H1 (cell line): ENCODE data around the gene LRRC23. TPM values are rescaled to one million over a fixed set of nuclear protein-coding genes. Genes with fewer than 3 reads are reported as not detected.

Experiments
- SAP30 ChIP-seq: fragments of 300-600 bp; sonication (generic); IDR thresholded peaks from 2 replicates; pipeline ENCODE4 v1.7.1; 2012; ENCODE audit warnings: low read length, moderate library complexity, mild to moderate bottlenecking, inconsistent platforms; ENCODE audit not compliant: insufficient read depth, insufficient replicate concordance
- polyA plus RNA-seq, 7 experiments: library from polyadenylated mRNA; depleted of rRNA in 3 of 7; stranded (reverse) in 5 of 7; unstranded in 2 of 7; fragments of >200 nt in 5 of 7; fragments of 200-250 nt in 2 of 7; gene quantifications; 1 replicate in 5 of 7; 2 replicates in 1 of 7; 4 replicates in 1 of 7; pipeline versions ENCODE4 v1.2.1 to v1.2.3, GENCODE V29; 2011 to 2013; ENCODE audit warnings: missing spikeins in 2 of 7, mixed read lengths in 2 of 7
- total RNA-seq: library from RNA; stranded (reverse); fragmentation: NEBNext Ultra II Directional; extraction: Animal tissue kit (Norgen Biotek cat#: 25700); gene quantifications from 2 replicates; pipeline ENCODE4 v1.2.1, GENCODE V29; 2021
- TF ChIP-seq, protein P1 (sequence below): fragments of 300-600 bp; sonication (generic); IDR thresholded peaks from 2 replicates; pipeline ENCODE4 v1.7.1; 2012; ENCODE audit warnings: low read length, moderate library complexity, mild to moderate bottlenecking, inconsistent platforms; ENCODE audit not compliant: insufficient replicate concordance

The LRRC23 gene
- total and polyA plus RNA-seq, 2 of the 8 experiments (the other 6 are each of a cell fraction or from before 2014, with no cell fraction given), result 2.5 to 3.6 TPM

DNA sequence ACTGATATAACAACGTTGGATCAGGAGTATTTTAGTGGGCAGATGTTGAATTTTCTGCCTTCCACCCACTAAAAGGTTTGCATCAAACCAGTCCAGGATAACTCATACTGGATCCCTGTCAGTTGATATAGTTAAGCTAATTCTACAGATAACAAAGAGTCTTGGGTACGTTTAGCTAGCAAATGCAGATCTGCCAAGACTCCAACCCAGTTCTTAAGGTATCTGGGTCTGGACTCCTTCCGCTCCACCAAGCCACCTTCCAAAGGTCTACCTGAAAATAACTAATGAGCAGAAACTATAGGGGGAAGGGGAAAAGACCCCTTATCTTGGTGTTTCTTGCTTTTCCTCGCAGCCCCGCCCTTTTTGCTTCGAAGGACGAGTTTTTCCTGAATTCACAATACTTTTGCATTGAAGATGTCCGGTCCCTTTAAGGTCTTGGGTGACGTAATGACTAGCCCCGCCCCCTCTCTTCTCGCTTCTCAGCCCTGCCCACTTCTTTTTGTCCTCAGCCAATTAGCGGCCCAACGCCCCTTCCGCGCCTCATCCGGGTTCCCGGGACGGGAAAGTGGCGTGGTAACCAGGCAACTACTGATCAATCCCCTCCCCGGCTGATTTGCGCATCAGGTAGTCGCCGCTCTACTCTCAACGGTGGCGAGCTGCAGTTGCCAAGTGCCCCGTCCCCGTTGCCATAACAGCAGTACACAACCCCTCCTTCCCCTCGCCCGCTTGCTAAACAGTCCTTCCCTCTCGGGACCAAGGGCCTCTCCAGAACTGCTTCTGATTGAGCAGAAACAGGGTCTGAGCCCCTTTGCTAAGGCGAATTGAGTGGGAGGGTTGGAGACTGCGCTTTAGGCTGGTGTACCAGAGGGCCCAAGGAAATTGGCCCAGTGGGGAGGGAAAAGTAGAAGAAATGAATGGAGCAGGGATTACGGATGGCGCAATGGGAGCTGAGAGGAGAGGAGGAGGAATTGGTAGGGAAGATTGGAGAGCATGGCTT, at the start of gene LRRC23 (continued):
- TF ChIP-seq, protein P1, sequence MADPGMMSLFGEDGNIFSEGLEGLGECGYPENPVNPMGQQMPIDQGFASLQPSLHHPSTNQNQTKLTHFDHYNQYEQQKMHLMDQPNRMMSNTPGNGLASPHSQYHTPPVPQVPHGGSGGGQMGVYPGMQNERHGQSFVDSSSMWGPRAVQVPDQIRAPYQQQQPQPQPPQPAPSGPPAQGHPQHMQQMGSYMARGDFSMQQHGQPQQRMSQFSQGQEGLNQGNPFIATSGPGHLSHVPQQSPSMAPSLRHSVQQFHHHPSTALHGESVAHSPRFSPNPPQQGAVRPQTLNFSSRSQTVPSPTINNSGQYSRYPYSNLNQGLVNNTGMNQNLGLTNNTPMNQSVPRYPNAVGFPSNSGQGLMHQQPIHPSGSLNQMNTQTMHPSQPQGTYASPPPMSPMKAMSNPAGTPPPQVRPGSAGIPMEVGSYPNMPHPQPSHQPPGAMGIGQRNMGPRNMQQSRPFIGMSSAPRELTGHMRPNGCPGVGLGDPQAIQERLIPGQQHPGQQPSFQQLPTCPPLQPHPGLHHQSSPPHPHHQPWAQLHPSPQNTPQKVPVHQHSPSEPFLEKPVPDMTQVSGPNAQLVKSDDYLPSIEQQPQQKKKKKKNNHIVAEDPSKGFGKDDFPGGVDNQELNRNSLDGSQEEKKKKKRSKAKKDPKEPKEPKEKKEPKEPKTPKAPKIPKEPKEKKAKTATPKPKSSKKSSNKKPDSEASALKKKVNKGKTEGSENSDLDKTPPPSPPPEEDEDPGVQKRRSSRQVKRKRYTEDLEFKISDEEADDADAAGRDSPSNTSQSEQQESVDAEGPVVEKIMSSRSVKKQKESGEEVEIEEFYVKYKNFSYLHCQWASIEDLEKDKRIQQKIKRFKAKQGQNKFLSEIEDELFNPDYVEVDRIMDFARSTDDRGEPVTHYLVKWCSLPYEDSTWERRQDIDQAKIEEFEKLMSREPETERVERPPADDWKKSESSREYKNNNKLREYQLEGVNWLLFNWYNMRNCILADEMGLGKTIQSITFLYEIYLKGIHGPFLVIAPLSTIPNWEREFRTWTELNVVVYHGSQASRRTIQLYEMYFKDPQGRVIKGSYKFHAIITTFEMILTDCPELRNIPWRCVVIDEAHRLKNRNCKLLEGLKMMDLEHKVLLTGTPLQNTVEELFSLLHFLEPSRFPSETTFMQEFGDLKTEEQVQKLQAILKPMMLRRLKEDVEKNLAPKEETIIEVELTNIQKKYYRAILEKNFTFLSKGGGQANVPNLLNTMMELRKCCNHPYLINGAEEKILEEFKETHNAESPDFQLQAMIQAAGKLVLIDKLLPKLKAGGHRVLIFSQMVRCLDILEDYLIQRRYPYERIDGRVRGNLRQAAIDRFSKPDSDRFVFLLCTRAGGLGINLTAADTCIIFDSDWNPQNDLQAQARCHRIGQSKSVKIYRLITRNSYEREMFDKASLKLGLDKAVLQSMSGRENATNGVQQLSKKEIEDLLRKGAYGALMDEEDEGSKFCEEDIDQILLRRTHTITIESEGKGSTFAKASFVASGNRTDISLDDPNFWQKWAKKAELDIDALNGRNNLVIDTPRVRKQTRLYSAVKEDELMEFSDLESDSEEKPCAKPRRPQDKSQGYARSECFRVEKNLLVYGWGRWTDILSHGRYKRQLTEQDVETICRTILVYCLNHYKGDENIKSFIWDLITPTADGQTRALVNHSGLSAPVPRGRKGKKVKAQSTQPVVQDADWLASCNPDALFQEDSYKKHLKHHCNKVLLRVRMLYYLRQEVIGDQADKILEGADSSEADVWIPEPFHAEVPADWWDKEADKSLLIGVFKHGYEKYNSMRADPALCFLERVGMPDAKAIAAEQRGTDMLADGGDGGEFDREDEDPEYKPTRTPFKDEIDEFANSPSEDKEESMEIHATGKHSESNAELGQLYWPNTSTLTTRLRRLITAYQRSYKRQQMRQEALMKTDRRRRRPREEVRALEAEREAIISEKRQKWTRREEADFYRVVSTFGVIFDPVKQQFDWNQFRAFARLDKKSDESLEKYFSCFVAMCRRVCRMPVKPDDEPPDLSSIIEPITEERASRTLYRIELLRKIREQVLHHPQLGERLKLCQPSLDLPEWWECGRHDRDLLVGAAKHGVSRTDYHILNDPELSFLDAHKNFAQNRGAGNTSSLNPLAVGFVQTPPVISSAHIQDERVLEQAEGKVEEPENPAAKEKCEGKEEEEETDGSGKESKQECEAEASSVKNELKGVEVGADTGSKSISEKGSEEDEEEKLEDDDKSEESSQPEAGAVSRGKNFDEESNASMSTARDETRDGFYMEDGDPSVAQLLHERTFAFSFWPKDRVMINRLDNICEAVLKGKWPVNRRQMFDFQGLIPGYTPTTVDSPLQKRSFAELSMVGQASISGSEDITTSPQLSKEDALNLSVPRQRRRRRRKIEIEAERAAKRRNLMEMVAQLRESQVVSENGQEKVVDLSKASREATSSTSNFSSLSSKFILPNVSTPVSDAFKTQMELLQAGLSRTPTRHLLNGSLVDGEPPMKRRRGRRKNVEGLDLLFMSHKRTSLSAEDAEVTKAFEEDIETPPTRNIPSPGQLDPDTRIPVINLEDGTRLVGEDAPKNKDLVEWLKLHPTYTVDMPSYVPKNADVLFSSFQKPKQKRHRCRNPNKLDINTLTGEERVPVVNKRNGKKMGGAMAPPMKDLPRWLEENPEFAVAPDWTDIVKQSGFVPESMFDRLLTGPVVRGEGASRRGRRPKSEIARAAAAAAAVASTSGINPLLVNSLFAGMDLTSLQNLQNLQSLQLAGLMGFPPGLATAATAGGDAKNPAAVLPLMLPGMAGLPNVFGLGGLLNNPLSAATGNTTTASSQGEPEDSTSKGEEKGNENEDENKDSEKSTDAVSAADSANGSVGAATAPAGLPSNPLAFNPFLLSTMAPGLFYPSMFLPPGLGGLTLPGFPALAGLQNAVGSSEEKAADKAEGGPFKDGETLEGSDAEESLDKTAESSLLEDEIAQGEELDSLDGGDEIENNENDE, result no peak
- TF ChIP-seq SAP30, result peak; percentile 89
